K562 (cell line): ENCODE measurements around the gene VSTM2B. TPM values are rescaled to one million over a fixed set of nuclear protein-coding genes. Genes with fewer than 3 reads are reported as not detected.

ENCODE experiments used
- ATAC-seq: fragments of 200-7000 bp; cut with Tn5 transposase; 3 replicates; pipeline ENCODE4 v1.9.1; 2020; ENCODE audit warnings: moderate library complexity
- BruUV-seq: library from RNA; stranded (reverse); fragments of 400-500 nt; replicated peaks from 2 replicates; lab custom pipeline; 2021; lab: Mats Ljungman, UMichigan
- CTCF ChIA-PET: fragments of 300-600 bp; formaldehyde crosslinking; extraction: SDS; loops from one replicate; lab custom pipeline; 2021; ENCODE audit warnings: low intra/inter-chr PET ratio; lab: Yijun Ruan, JAX
- POLR2A ChIA-PET: fragments of 300-600, 350-650 bp; sonication (Branson Sonifier 250); formaldehyde crosslinking; extraction: SDS; loops from one replicate; lab custom pipeline; 2021; ENCODE audit warnings: antibody characterized with exemption, inconsistent platforms; lab: Yijun Ruan, JAX
- DNase-seq, 4 experiments: peaks; one replicate each; pipeline versions ENCODE4 v3.0.0 to v3.0.0-alpha.2; 2011 to 2018; ENCODE audit warnings: low spot score in 3 of 4, mixed read lengths in 3 of 4; ENCODE audit errors: extremely low read depth in 1 of 4
- FAIRE-seq: peaks from 2 replicates; lab custom pipeline; 2011; peaks lifted over from hg19 to GRCh38; lab: Jason Lieb, UNC
- H2AFZ ChIP-seq: 2 replicates; pipeline ENCODE4 v1.6.0; 2011; ENCODE audit warnings: low read depth, low read length, control low read depth, inconsistent platforms
- H3K27ac ChIP-seq: fragments of 200-600 bp; 3 replicates; pipeline ENCODE4 v1.8.0; 2011; ENCODE audit warnings: low read depth, mild to moderate bottlenecking, control low read depth, inconsistent platforms, low read length, moderate library complexity, mixed read lengths; ENCODE audit errors: extremely low read depth
- H3K27me3 ChIP-seq, 2 experiments: fragments of 300-600 bp in 1 of 2; 2 replicates in 1 of 2; 3 replicates in 1 of 2; pipeline versions ENCODE4 v1.6.0 to v1.8.0; 2011; ENCODE audit warnings: inconsistent platforms in 2 of 2, low read length in 2 of 2, mild to moderate bottlenecking in 1 of 2, mixed read lengths in 1 of 2, moderate library complexity in 1 of 2; ENCODE audit not compliant: control insufficient read depth in 2 of 2, insufficient read depth in 2 of 2
- H3K36me3 ChIP-seq: fragments of 300-600 bp; 3 replicates; pipeline ENCODE4 v1.8.0; 2011; ENCODE audit warnings: mild to moderate bottlenecking, low read length, inconsistent platforms; ENCODE audit not compliant: control insufficient read depth, insufficient read depth
- H3K4me1 ChIP-seq, 2 experiments: fragments of 200-600 bp in 1 of 2; replicated peaks in 1 of 2; 2 replicates in 1 of 2; 3 replicates in 1 of 2; pipeline versions ENCODE4 v1.5.1 to v1.8.0; 2011; ENCODE audit warnings: inconsistent platforms in 2 of 2, low read length in 2 of 2, mild to moderate bottlenecking in 1 of 2, mixed read lengths in 1 of 2, moderate library complexity in 1 of 2; ENCODE audit not compliant: control insufficient read depth in 2 of 2, insufficient read depth in 2 of 2
- H3K4me2 ChIP-seq: 2 replicates; pipeline ENCODE4 v1.6.1; 2011; ENCODE audit warnings: low read length, control low read depth, inconsistent platforms, mixed read lengths; ENCODE audit not compliant: insufficient read depth
- H3K4me3 ChIP-seq: fragments of 200-600 bp; sonication (generic), shearing (Covaris generic); 2 replicates; pipeline ENCODE4 v1.5.1; 2016; ENCODE audit warnings: control low read depth, inconsistent platforms
- H3K79me2 ChIP-seq: fragments of 200-600 bp; 3 replicates; pipeline ENCODE4 v1.8.0; 2011; ENCODE audit warnings: low read length, inconsistent platforms; ENCODE audit not compliant: control insufficient read depth, insufficient read depth
- H3K9ac ChIP-seq, 2 experiments: 2 replicates each; pipeline versions ENCODE4 v1.6.0 to v1.6.1; 2011; ENCODE audit warnings: low read depth in 2 of 2, low read length in 2 of 2, control low read depth in 1 of 2, inconsistent platforms in 1 of 2, mild to moderate bottlenecking in 1 of 2, mixed read lengths in 1 of 2; ENCODE audit not compliant: insufficient read depth in 1 of 2
- H3K9me1 ChIP-seq: one replicate; pipeline ENCODE4 v1.6.0; 2011; ENCODE audit warnings: inconsistent platforms, mild to moderate bottlenecking, low read length, moderate library complexity; ENCODE audit not compliant: control insufficient read depth, insufficient read depth
- H3K9me3 ChIP-seq: replicated peaks from 2 replicates; pipeline ENCODE4 v1.5.1; 2011; ENCODE audit warnings: low read depth, low read length, inconsistent platforms; ENCODE audit not compliant: control insufficient read depth, insufficient read depth
- H4K20me1 ChIP-seq: replicated peaks from 2 replicates; pipeline ENCODE4 v1.6.1; 2011; ENCODE audit warnings: low read length, inconsistent platforms, mixed read lengths; ENCODE audit not compliant: control insufficient read depth, insufficient read depth
- CTCF ChIP-seq, 3 experiments: IDR thresholded peaks in 2 of 3; conservative IDR thresholded peaks in 1 of 3; 2 replicates each; pipeline ENCODE4 v1.5.1; 2011 to 2012; ENCODE audit warnings: low read length in 3 of 3, mild to moderate bottlenecking in 3 of 3, control low read depth in 2 of 3, improper control_type of control experiment in 1 of 3, inconsistent platforms in 1 of 3, low read depth in 1 of 3, mixed read lengths in 1 of 3, moderate library complexity in 1 of 3; ENCODE audit not compliant: insufficient read depth in 2 of 3
- DACH1 ChIP-seq: fragments of 450-650 bp; IDR thresholded peaks from 2 replicates; pipeline ENCODE4 v1.6.1; 2018; ENCODE audit not compliant: partially characterized antibody
- EWSR1 ChIP-seq: fragments of 450-650 bp; IDR thresholded peaks from 2 replicates; pipeline ENCODE4 v1.6.1; 2018; ENCODE audit warnings: borderline replicate concordance, mild to moderate bottlenecking, low read depth, moderate library complexity; ENCODE audit not compliant: partially characterized antibody
- GABPA ChIP-seq: fragments of 200-800 bp; sonication (Bioruptor generic); conservative IDR thresholded peaks from 2 replicates; pipeline ENCODE4 v1.6.1; 2016; ENCODE audit warnings: low read depth, missing genetic modification characterization, missing compliant biosample characterization
- TCF7 ChIP-seq: sonication (generic); IDR thresholded peaks from 2 replicates; pipeline ENCODE4 v1.6.1; 2016; ENCODE audit warnings: antibody characterized with exemption, borderline replicate concordance
- TOE1 ChIP-seq, 2 experiments: fragments of 450-650 bp in 1 of 2; sonication (generic) in 1 of 2; formaldehyde crosslinking in 1 of 2; IDR thresholded peaks; 2 replicates each; pipeline versions ENCODE4 v1.7.1 to v1.8.0; 2016 to 2022; ENCODE audit warnings: borderline replicate concordance in 2 of 2, mild to moderate bottlenecking in 2 of 2, antibody characterized with exemption in 1 of 2, inconsistent platforms in 1 of 2, low read depth in 1 of 2, missing genetic modification reagents in 1 of 2, moderate library complexity in 1 of 2
- ZNF134 ChIP-seq: fragments of 250-450 bp; sonication (Bioruptor Pico); conservative IDR thresholded peaks from 2 replicates; pipeline ENCODE4 v1.4.0; 2020
- ZNF23 ChIP-seq: fragments of 250-450 bp; sonication (Bioruptor Pico); IDR thresholded peaks from 2 replicates; pipeline ENCODE4 v1.4.0; 2020; ENCODE audit warnings: mild to moderate bottlenecking
- ZSCAN29 ChIP-seq: fragments of 450-650 bp; IDR thresholded peaks from 2 replicates; pipeline ENCODE4 v1.6.1; 2017
- WGBS: fragments of 100-300 bp; shearing (Covaris generic); methylation state at CpG from one replicate; pipeline ENCODE4 v1.1.6; 2016; ENCODE audit warnings: low coverage, mixed read lengths; ENCODE audit not compliant: insufficient coverage; ENCODE audit errors: missing lambda C conversion rate; 5-methylcytosine and 5-hydroxymethylcytosine counted together
- in situ Hi-C: fragments of 300-500 bp; cut with MboI; formaldehyde crosslinking; loops from 4 replicates; pipeline ENCODE4 v1.15.0; 2018; ENCODE audit warnings: inconsistent platforms, mixed read lengths
- intact Hi-C: fragments of 100-400 bp; cut with micrococcal nuclease; formaldehyde crosslinking; loops from 2 replicates; pipeline ENCODE4 v1.14.2; 2022
- polyA plus RNA-seq, 8 experiments: library from polyadenylated mRNA; depleted of rRNA in 4 of 8; stranded (reverse) in 5 of 8; unstranded in 3 of 8; fragments of >200 nt; fragmentation: Nextera tagmentation in 2 of 8; fragmentation: Illumina TruSeq in 1 of 8; extraction: Ambion mirVana in 2 of 8; extraction: Trizol in 1 of 8; gene quantifications; 2 replicates each; pipeline versions ENCODE4 v1.2.1 to v1.2.3, GENCODE V29; 2011 to 2014; ENCODE audit warnings: inconsistent platforms in 1 of 8, missing spikeins in 1 of 8
- total RNA-seq, 7 experiments: library from RNA; depleted of rRNA in 6 of 7; stranded (reverse); fragments of >200 nt in 6 of 7; fragmentation: Illumina TruSeq in 2 of 7; extraction: Trizol in 2 of 7; gene quantifications; 2 replicates each; pipeline versions ENCODE4 v1.2.1 to v1.2.3, GENCODE V29; 2011 to 2021; ENCODE audit warnings: low replicate concordance in 1 of 7
- TF ChIP-seq, protein P1 (sequence below): fragments of 450-650 bp; formaldehyde crosslinking; IDR thresholded peaks from 2 replicates; pipeline ENCODE4 v1.4.0; 2022; ENCODE audit warnings: mild to moderate bottlenecking, moderate library complexity
- TF ChIP-seq, protein P2 (sequence below), 2 experiments: fragments of 450-650 bp; IDR thresholded peaks; 2 replicates each; pipeline ENCODE4 v1.6.1; 2016; ENCODE audit warnings: mild to moderate bottlenecking in 2 of 2, borderline replicate concordance in 1 of 2, low read depth in 1 of 2, moderate library complexity in 1 of 2

Gene VSTM2B
- total and polyA plus RNA-seq, 9 of the 15 experiments (the other 6 are each of a cell fraction or from before 2014, with no cell fraction given) = not detected

DNA sequence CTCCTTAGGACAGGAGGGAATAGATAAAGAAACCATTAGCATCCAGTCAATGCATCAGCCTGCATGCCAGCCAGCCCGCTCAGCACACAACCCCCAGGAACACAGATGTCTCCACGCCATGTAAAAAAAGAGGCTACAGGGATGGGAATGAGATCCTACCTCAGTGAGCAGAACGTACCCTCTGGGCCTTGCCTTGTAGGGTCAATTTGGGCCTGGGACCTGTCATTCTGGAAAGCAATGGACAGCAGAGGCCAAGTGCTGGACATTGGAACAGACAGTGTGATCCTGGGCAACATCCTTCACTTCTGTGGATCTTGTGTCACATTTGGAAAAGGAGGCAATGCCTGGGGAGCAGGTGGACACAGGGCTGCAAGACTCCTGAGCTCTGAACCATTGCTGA lies 26.0 kb downstream of the VSTM2B start:
- ChIA-PET CTCF (no interaction called here), POLR2A (no interaction called here)
- FAIRE-seq (no peak), DNase-seq (no peak), ATAC-seq (no peak)
- Histone ChIP-seq H3K4me1 (no peaks in the 10 kb centered on the region; a peak in 2 of 5 replicates), H4K20me1 (no peaks in the 10 kb centered on the region), H3K9me1 (no peaks in the 10 kb centered on the region), H3K36me3 (no peaks in the 10 kb centered on the region), H3K27me3 (peaks cover 0 to 4% of the 10 kb centered on the region in 2 experiments; a peak in 1 of 5 replicates), H3K4me3 (no peak overlapping the region), H3K9ac (no peak overlapping the region), H3K9me3 (no peaks in the 10 kb centered on the region), H2AFZ (no peak overlapping the region), H3K79me2 (no peaks in the 10 kb centered on the region), H3K4me2 (no peak overlapping the region), H3K27ac (no peak overlapping the region)
- BruUV-seq = no TSS peak
- WGBS = 0% methylated on average over 3 of the region's 3 CpGs
- intact Hi-C loops (no loop called here), in situ Hi-C loops (no loop called here)
- TF ChIP-seq EWSR1 = no peak
- no peak for TF ChIP-seq TOE1 (IDR thresholded peaks at IDR 0.05; ENCODE audit: borderline replicate concordance)
- no peak for TF ChIP-seq TOE1 (CRISPR knock-in tag; IDR thresholded peaks at IDR 0.05; ENCODE audit: borderline replicate concordance, low read depth)
- no peak for TF ChIP-seq CTCF (IDR thresholded peaks at IDR 0.05 in 2 of 3, conservative IDR thresholded peaks at IDR 0.05 in 1 of 3; ENCODE audit: insufficient read depth in 2 of 3, low read depth in 1 of 3, low read length in 3 of 3)
- TF ChIP-seq, protein P1, sequence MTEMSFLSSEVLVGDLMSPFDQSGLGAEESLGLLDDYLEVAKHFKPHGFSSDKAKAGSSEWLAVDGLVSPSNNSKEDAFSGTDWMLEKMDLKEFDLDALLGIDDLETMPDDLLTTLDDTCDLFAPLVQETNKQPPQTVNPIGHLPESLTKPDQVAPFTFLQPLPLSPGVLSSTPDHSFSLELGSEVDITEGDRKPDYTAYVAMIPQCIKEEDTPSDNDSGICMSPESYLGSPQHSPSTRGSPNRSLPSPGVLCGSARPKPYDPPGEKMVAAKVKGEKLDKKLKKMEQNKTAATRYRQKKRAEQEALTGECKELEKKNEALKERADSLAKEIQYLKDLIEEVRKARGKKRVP (CRISPR knock-in tag) = no peak
- TF ChIP-seq TCF7 = no peak
- no peak for TF ChIP-seq DACH1
- TF ChIP-seq ZNF23 (CRISPR knock-in tag) = no peak
- TF ChIP-seq ZNF134 (CRISPR knock-in tag) = no peak
- TF ChIP-seq, protein P2, sequence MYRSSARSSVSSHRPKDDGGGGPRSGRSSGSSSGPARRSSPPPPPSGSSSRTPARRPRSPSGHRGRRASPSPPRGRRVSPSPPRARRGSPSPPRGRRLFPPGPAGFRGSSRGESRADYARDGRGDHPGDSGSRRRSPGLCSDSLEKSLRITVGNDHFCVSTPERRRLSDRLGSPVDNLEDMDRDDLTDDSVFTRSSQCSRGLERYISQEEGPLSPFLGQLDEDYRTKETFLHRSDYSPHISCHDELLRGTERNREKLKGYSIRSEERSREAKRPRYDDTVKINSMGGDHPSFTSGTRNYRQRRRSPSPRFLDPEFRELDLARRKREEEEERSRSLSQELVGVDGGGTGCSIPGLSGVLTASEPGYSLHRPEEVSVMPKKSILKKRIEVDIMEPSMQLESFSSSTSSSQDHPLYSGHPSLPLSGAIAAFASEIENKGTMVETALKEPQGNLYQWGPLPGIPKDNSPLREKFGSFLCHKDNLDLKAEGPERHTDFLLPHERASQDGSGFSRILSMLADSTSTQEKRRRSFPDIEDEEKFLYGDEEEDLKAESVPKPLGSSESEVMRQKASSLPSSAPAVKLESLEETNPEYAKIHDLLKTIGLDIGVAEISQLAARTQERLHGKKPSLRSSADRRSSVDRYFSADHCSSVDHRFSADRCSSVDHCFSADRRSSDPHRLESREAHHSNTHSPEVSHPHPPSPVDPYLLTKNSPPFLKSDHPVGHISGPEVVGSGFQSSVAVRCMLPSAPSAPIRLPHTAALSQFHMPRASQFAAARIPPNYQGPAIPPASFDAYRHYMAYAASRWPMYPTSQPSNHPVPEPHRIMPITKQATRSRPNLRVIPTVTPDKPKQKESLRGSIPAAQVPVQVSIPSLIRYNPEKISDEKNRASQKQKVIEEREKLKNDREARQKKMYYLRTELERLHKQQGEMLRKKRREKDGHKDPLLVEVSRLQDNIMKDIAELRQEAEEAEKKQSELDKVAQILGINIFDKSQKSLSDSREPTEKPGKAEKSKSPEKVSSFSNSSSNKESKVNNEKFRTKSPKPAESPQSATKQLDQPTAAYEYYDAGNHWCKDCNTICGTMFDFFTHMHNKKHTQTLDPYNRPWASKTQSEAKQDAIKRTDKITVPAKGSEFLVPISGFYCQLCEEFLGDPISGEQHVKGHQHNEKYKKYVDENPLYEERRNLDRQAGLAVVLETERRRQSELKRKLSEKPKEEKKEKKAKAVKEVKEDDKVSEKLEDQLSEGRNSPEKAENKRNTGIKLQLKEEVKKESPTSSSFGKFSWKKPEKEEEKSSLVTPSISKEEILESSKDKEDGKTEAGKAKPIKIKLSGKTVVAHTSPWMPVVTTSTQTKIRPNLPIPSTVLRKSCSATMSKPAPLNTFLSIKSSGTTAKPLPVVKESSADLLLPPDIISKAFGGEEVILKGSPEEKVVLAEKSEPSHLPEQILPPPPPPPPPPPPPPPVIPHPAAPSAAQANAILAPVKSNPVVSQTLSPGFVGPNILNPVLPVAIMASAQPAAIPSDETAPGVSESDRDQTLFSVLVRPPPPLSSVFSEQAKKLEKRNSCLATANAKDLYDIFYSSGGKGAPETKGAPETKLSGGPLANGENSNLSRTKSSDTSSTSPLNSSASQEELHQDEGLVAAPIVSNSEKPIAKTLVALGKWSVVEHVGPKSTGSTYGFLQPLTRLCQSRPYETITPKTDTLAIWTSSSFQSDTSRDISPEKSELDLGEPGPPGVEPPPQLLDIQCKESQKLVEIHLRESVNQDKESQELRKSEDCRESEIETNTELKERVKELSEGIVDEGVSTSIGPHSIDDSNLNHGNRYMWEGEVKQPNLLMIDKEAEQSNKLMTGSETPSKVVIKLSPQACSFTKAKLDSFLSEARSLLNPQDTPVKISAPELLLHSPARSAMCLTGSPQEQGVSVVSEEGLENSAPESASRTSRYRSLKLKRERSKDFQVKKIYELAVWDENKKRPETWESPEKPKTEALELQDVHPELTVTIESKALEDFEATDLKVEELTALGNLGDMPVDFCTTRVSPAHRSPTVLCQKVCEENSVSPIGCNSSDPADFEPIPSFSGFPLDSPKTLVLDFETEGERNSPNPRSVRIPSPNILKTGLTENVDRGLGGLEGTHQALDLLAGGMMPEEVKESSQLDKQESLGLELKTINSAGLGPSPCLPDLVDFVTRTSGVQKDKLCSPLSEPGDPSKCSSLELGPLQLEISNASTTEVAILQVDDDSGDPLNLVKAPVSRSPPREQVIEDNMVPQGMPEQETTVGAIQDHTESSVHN (IDR thresholded peaks at IDR 0.05; ENCODE audit: borderline replicate concordance in 1 of 2, low read depth in 1 of 2) = no peak
- TF ChIP-seq GABPA = no peak
- no peak for TF ChIP-seq ZSCAN29
